Subcutaneous adipose tissue (tissue), 4 donors: ENCODE measurements around the gene PDE8B. TPM values are rescaled to one million over a fixed set of nuclear protein-coding genes. Genes with fewer than 3 reads are reported as not detected.

ENCODE experiments used
- CTCF ChIP-seq: fragments of 450-650 bp; IDR thresholded peaks from one replicate; pipeline ENCODE4 v1.5.1; 2016; ENCODE audit warnings: low read depth, mild to moderate bottlenecking, control low read depth, antibody characterized with exemption, moderate library complexity
- total RNA-seq, 4 donors: library from RNA; depleted of rRNA; stranded (reverse); fragments of >200 nt; gene quantifications; one replicate each; pipeline ENCODE4 v1.1.0, GENCODE V29; 2016

PDE8B gene
- total RNA-seq, 4 donors from 2014 or later: 17.2 to 106 (median 61.0) TPM

- no peak for TF ChIP-seq CTCF
Observed at GRCh38 chr5:77222722-77223121, 12.2 kb downstream of the PDE8B start.

- no peak for TF ChIP-seq CTCF
Observed at GRCh38 chr5:77223653-77224052, 13.2 kb downstream of the PDE8B start.

GRCh38 chr5:77224672-77225355 is 14.3 kb downstream of the PDE8B start:
- no peak for TF ChIP-seq CTCF

- no peak for TF ChIP-seq CTCF
Observed at GRCh38 chr5:77225531-77225930, 15.1 kb downstream of the PDE8B start.

- TF ChIP-seq CTCF: no peak
Observed at GRCh38 chr5:77229887-77230286, 19.4 kb downstream of the PDE8B start.

- no peak for TF ChIP-seq CTCF
Observed at GRCh38 chr5:77230727-77231470, 20.4 kb downstream of the PDE8B start.

- TF ChIP-seq CTCF: no peak
Observed at GRCh38 chr5:77231471-77232138, 21.1 kb downstream of the PDE8B start.
